Measurements from ENCODE around the gene SPATA6. TPM values are rescaled to one million over a fixed set of nuclear protein-coding genes. Genes with fewer than 3 reads are reported as not detected.

SPATA6 gene
- total and polyA plus RNA-seq, 2 donors (not counting 1 experiment from before 2014, with no cell fraction given), result 6.8 to 8.9 TPM

GRCh38 chr1:48391926-48392325 is 80.1 kb downstream of the SPATA6 start:
- H2AFZ ChIP-seq (ENCODE audit: low read length), result no peak overlapping the region
- TF ChIP-seq EZH2 (IDR thresholded peaks at IDR 0.05; ENCODE audit: low read length, missing control alignments) (no peak), CTCF (conservative IDR thresholded peaks at IDR 0.05 in 1 of 2, IDR thresholded peaks at IDR 0.05 in 1 of 2; ENCODE audit: low read depth in 1 of 2, low read length in 2 of 2) (no peak)
- H4K20me1 ChIP-seq (ENCODE audit: control insufficient read depth, extremely low read depth, insufficient read depth, low read length), result no peaks in the 10 kb centered on the region
- no peaks in the 10 kb centered on the region for H3K4me1 ChIP-seq (ENCODE audit: control insufficient read depth, extremely low read depth, insufficient read depth, low read length)
- no peak for DNase-seq (ENCODE audit: low read depth in 2 of 2)
- H3K27me3 ChIP-seq (ENCODE audit: control insufficient read depth, insufficient read depth, low read length), result no peaks in the 10 kb centered on the region
- H3K9ac ChIP-seq (ENCODE audit: insufficient read depth, low read length), result no peak overlapping the region
- no peak overlapping the region for H3K27ac ChIP-seq (ENCODE audit: insufficient read depth, low read length)
- H3K36me3 ChIP-seq (ENCODE audit: control insufficient read depth, insufficient read depth, low read length), result no peaks in the 10 kb centered on the region
- H3K4me2 ChIP-seq (ENCODE audit: extremely low read depth, insufficient read depth, low read length), result no peak overlapping the region
- no peaks in the 10 kb centered on the region for H3K9me3 ChIP-seq (ENCODE audit: control insufficient read depth, insufficient read depth, low read depth, low read length)
- no peak overlapping the region for H3K4me3 ChIP-seq (replicated peaks in 1 of 4; ENCODE audit: control extremely low read depth in 1 of 4, insufficient read depth in 1 of 4, low read depth in 3 of 4, low read length in 4 of 4)
- H3K79me2 ChIP-seq (ENCODE audit: control insufficient read depth, insufficient read depth, low read length), result no peaks in the 10 kb centered on the region

- Histone ChIP-seq H3K4me3 (replicated peaks in 1 of 4; ENCODE audit: control extremely low read depth in 1 of 4, insufficient read depth in 1 of 4, low read depth in 3 of 4, low read length in 4 of 4) (no peak overlapping the region), H3K9me3 (ENCODE audit: control insufficient read depth, insufficient read depth, low read depth, low read length) (no peaks in the 10 kb centered on the region), H3K27me3 (ENCODE audit: control insufficient read depth, insufficient read depth, low read length) (no peaks in the 10 kb centered on the region), H4K20me1 (ENCODE audit: control insufficient read depth, extremely low read depth, insufficient read depth, low read length) (no peaks in the 10 kb centered on the region), H3K27ac (ENCODE audit: insufficient read depth, low read length) (no peak overlapping the region), H2AFZ (ENCODE audit: low read length) (no peak overlapping the region), H3K79me2 (ENCODE audit: control insufficient read depth, insufficient read depth, low read length) (no peaks in the 10 kb centered on the region), H3K36me3 (ENCODE audit: control insufficient read depth, insufficient read depth, low read length) (no peaks in the 10 kb centered on the region), H3K4me2 (ENCODE audit: extremely low read depth, insufficient read depth, low read length) (no peak overlapping the region), H3K9ac (ENCODE audit: insufficient read depth, low read length) (no peak overlapping the region), H3K4me1 (ENCODE audit: control insufficient read depth, extremely low read depth, insufficient read depth, low read length) (no peaks in the 10 kb centered on the region)
- TF ChIP-seq EZH2 (IDR thresholded peaks at IDR 0.05; ENCODE audit: low read length, missing control alignments) (no peak), CTCF (conservative IDR thresholded peaks at IDR 0.05 in 1 of 2, IDR thresholded peaks at IDR 0.05 in 1 of 2; ENCODE audit: low read depth in 1 of 2, low read length in 2 of 2) (no peak)
- DNase-seq (ENCODE audit: low read depth in 2 of 2), result no peak
Observed at GRCh38 chr1:48387409-48387808, 84.6 kb downstream of the SPATA6 start.

GRCh38 chr1:48374785-48375184 is 97.2 kb downstream of the SPATA6 start:
- TF ChIP-seq EZH2 (IDR thresholded peaks at IDR 0.05; ENCODE audit: low read length, missing control alignments) (no peak), CTCF (conservative IDR thresholded peaks at IDR 0.05 in 1 of 2, IDR thresholded peaks at IDR 0.05 in 1 of 2; ENCODE audit: low read depth in 1 of 2, low read length in 2 of 2) (no peak)
- no peaks in the 10 kb centered on the region for H3K27me3 ChIP-seq (ENCODE audit: control insufficient read depth, insufficient read depth, low read length)
- H3K4me1 ChIP-seq (ENCODE audit: control insufficient read depth, extremely low read depth, insufficient read depth, low read length), result no peaks in the 10 kb centered on the region
- H3K9me3 ChIP-seq (ENCODE audit: control insufficient read depth, insufficient read depth, low read depth, low read length), result no peaks in the 10 kb centered on the region
- no peak overlapping the region for H3K4me3 ChIP-seq (replicated peaks in 1 of 4; ENCODE audit: control extremely low read depth in 1 of 4, insufficient read depth in 1 of 4, low read depth in 3 of 4, low read length in 4 of 4)
- no peak overlapping the region for H3K9ac ChIP-seq (ENCODE audit: insufficient read depth, low read length)
- H4K20me1 ChIP-seq (ENCODE audit: control insufficient read depth, extremely low read depth, insufficient read depth, low read length), result no peaks in the 10 kb centered on the region
- H3K79me2 ChIP-seq (ENCODE audit: control insufficient read depth, insufficient read depth, low read length), result no peaks in the 10 kb centered on the region
- H3K4me2 ChIP-seq (ENCODE audit: extremely low read depth, insufficient read depth, low read length), result no peak overlapping the region
- no peaks in the 10 kb centered on the region for H3K36me3 ChIP-seq (ENCODE audit: control insufficient read depth, insufficient read depth, low read length)
- H2AFZ ChIP-seq (ENCODE audit: low read length), result no peak overlapping the region
- DNase-seq (ENCODE audit: low read depth in 2 of 2), result no peak
- no peak overlapping the region for H3K27ac ChIP-seq (ENCODE audit: insufficient read depth, low read length)

All from fibroblast of lung (primary cell).